Neuronal stem cell (in vitro differentiated cells): ENCODE measurements around the gene HACL1.

Experiments used
- DNase-seq: peaks from one replicate; pipeline ENCODE4 v3.0.0-alpha.2; 2013; ENCODE audit warnings: low spot score
- H2AFZ ChIP-seq: one replicate; pipeline ENCODE4 v1.6.1; 2013; ENCODE audit warnings: mild to moderate bottlenecking, low read length, inconsistent platforms
- H2AK5ac ChIP-seq: 2 replicates; pipeline ENCODE4 v1.6.1; 2013; ENCODE audit warnings: low read depth, mild to moderate bottlenecking, inconsistent platforms, low read length, moderate library complexity, mixed read lengths
- H2BK120ac ChIP-seq: 2 replicates; pipeline ENCODE4 v1.6.1; 2013; ENCODE audit warnings: low read depth, mild to moderate bottlenecking, inconsistent platforms, low read length, moderate library complexity, mixed read lengths
- H2BK12ac ChIP-seq: one replicate; pipeline ENCODE4 v1.6.1; 2013; ENCODE audit warnings: low read length, inconsistent platforms
- H2BK15ac ChIP-seq: 2 replicates; pipeline ENCODE4 v1.6.1; 2013; ENCODE audit warnings: mild to moderate bottlenecking, low read length, inconsistent platforms, mixed read lengths
- H2BK5ac ChIP-seq: one replicate; pipeline ENCODE4 v1.6.1; 2013; ENCODE audit warnings: inconsistent platforms, mild to moderate bottlenecking, low read length, moderate library complexity
- H3K14ac ChIP-seq: one replicate; pipeline ENCODE4 v1.6.1; 2013; ENCODE audit warnings: low read length, inconsistent platforms
- H3K18ac ChIP-seq: 2 replicates; pipeline ENCODE4 v1.6.1; 2013; ENCODE audit warnings: low read length, inconsistent platforms
- H3K23ac ChIP-seq: 2 replicates; pipeline ENCODE4 v1.6.1; 2013; ENCODE audit warnings: low read depth, mild to moderate bottlenecking, mixed read lengths, low read length, inconsistent platforms; ENCODE audit not compliant: poor library complexity
- H3K27ac ChIP-seq: replicated peaks from 3 replicates; pipeline ENCODE4 v1.5.1; 2013; ENCODE audit warnings: low read length, inconsistent platforms
- H3K27me3 ChIP-seq, 3 experiments: 2 replicates each; pipeline ENCODE4 v1.6.1; 2013; ENCODE audit warnings: low read length in 3 of 3, mild to moderate bottlenecking in 2 of 3, inconsistent platforms in 1 of 3, low read depth in 1 of 3, mixed read lengths in 1 of 3, moderate library complexity in 1 of 3; ENCODE audit not compliant: control insufficient read depth in 3 of 3, insufficient read depth in 3 of 3
- H3K36me3 ChIP-seq, 2 donors: replicated peaks in 1 of 2; 2 replicates each; pipeline ENCODE4 v1.6.1; 2013; ENCODE audit warnings: low read length in 2 of 2; ENCODE audit not compliant: control insufficient read depth in 2 of 2, insufficient read depth in 2 of 2
- H3K4ac ChIP-seq: 2 replicates; pipeline ENCODE4 v1.6.1; 2013; ENCODE audit warnings: inconsistent platforms, mild to moderate bottlenecking, low read length, moderate library complexity
- H3K4me1 ChIP-seq, 2 donors: 1 replicate in 1 of 2; 2 replicates in 1 of 2; pipeline ENCODE4 v1.6.1; 2013; ENCODE audit warnings: low read length in 2 of 2, low read depth in 1 of 2; ENCODE audit not compliant: control insufficient read depth in 2 of 2, insufficient read depth in 1 of 2
- H3K4me2 ChIP-seq: one replicate; pipeline ENCODE4 v1.6.1; 2013; ENCODE audit warnings: mild to moderate bottlenecking, low read length, inconsistent platforms; ENCODE audit not compliant: insufficient read depth, poor library complexity, severe bottlenecking
- H3K4me3 ChIP-seq, 2 donors: 2 replicates each; pipeline ENCODE4 v1.5.1; 2013; ENCODE audit warnings: low read length in 2 of 2, mild to moderate bottlenecking in 2 of 2, inconsistent platforms in 1 of 2, moderate library complexity in 1 of 2
- H3K79me1 ChIP-seq: one replicate; pipeline ENCODE4 v1.6.1; 2013; ENCODE audit warnings: low read depth, mild to moderate bottlenecking, inconsistent platforms, low read length, moderate library complexity
- H3K9ac ChIP-seq: one replicate; pipeline ENCODE4 v1.6.1; 2013; ENCODE audit warnings: mild to moderate bottlenecking, low read depth, low read length, inconsistent platforms; ENCODE audit not compliant: poor library complexity
- H3K9me3 ChIP-seq, 2 donors: replicated peaks in 1 of 2; 2 replicates each; pipeline versions ENCODE3 to v1.6.1; 2013; ENCODE audit warnings: low read length in 2 of 2, mild to moderate bottlenecking in 2 of 2, inconsistent platforms in 1 of 2, low read depth in 1 of 2, mixed read lengths in 1 of 2, moderate library complexity in 1 of 2; ENCODE audit not compliant: control insufficient read depth in 2 of 2, insufficient read depth in 1 of 2
- H4K8ac ChIP-seq: one replicate; pipeline ENCODE4 v1.6.1; 2013; ENCODE audit warnings: low read depth, mild to moderate bottlenecking, inconsistent platforms, low read length, moderate library complexity
- H4K91ac ChIP-seq: one replicate; pipeline ENCODE4 v1.6.1; 2013; ENCODE audit warnings: low read length, low read depth, mild to moderate bottlenecking, inconsistent platforms; ENCODE audit not compliant: poor library complexity
- WGBS, 2 donors: extraction: QIAGEN DNeasy Blood & Tissue Kit; methylation state at CpG; one replicate each; pipeline ENCODE4 v1.1.7; 2013; ENCODE audit warnings: missing lambda C conversion rate in 2 of 2, mixed read lengths in 1 of 2; ENCODE audit not compliant: insufficient read length in 2 of 2, insufficient replicate concordance in 1 of 2; ENCODE audit errors: extremely low coverage in 2 of 2; 5-methylcytosine and 5-hydroxymethylcytosine counted together

HACL1 gene

GRCh38 chr3:15576475-15576874, 24.9 kb downstream of the HACL1 start:
- no peak overlapping the region for H3K4me3 ChIP-seq
- H4K91ac ChIP-seq: no peak overlapping the region
- H3K14ac ChIP-seq: no peak overlapping the region
- H3K27me3 ChIP-seq: no peaks in the 10 kb centered on the region
- no peak overlapping the region for H3K4ac ChIP-seq
- no peak overlapping the region for H4K8ac ChIP-seq
- H3K18ac ChIP-seq: no peak overlapping the region
- H2BK5ac ChIP-seq: no peak overlapping the region
- H3K27ac ChIP-seq: no peak overlapping the region
- no CpG with 5 or more reads among the region's 3 CpGs for WGBS, 2 donors
- H3K9ac ChIP-seq: no peak overlapping the region
- no peak overlapping the region for H2BK12ac ChIP-seq
- no peak overlapping the region for H2BK120ac ChIP-seq
- no peak overlapping the region for H3K4me2 ChIP-seq
- DNase-seq: no peak
- H2AFZ ChIP-seq: no peak overlapping the region
- no peaks in the 10 kb centered on the region for H3K4me1 ChIP-seq
- no peak overlapping the region for H3K23ac ChIP-seq
- no peaks in the 10 kb centered on the region for H3K9me3 ChIP-seq
- no peak overlapping the region for H2BK15ac ChIP-seq
- H2AK5ac ChIP-seq: no peak overlapping the region
- H3K36me3 ChIP-seq: peaks cover 8 to 49% of the 10 kb centered on the region in 2 donors
- no peaks in the 10 kb centered on the region for H3K79me1 ChIP-seq

GRCh38 chr3:15575446-15575845, 25.9 kb downstream of the HACL1 start:
- H2AFZ ChIP-seq: no peak overlapping the region
- no CpG with 5 or more reads among the region's 5 CpGs for WGBS, 2 donors
- no peak overlapping the region for H3K18ac ChIP-seq
- H2BK120ac ChIP-seq: no peak overlapping the region
- H2AK5ac ChIP-seq: no peak overlapping the region
- H2BK5ac ChIP-seq: no peak overlapping the region
- no peaks in the 10 kb centered on the region for H3K79me1 ChIP-seq
- H3K14ac ChIP-seq: no peak overlapping the region
- no peak overlapping the region for H2BK15ac ChIP-seq
- no peak overlapping the region for H4K8ac ChIP-seq
- H3K27ac ChIP-seq: no peak overlapping the region
- H3K23ac ChIP-seq: no peak overlapping the region
- H3K4me1 ChIP-seq: no peaks in the 10 kb centered on the region
- no peak overlapping the region for H3K4ac ChIP-seq
- no peak overlapping the region for H3K4me2 ChIP-seq
- no peaks in the 10 kb centered on the region for H3K9me3 ChIP-seq
- H3K9ac ChIP-seq: no peak overlapping the region
- H3K36me3 ChIP-seq: peaks cover 8 to 48% of the 10 kb centered on the region in 2 donors
- no peak overlapping the region for H3K4me3 ChIP-seq
- H2BK12ac ChIP-seq: no peak overlapping the region
- no peaks in the 10 kb centered on the region for H3K27me3 ChIP-seq
- H4K91ac ChIP-seq: no peak overlapping the region
- no peak for DNase-seq

- DNase-seq: no peak
- H4K8ac ChIP-seq: no peak overlapping the region
Measured at GRCh38 chr3:15572138-15572537, 29.2 kb downstream of the HACL1 start.

GRCh38 chr3:15563190-15563589, 38.2 kb downstream of the HACL1 start:
- H3K4ac ChIP-seq: no peak overlapping the region
- no peak overlapping the region for H2BK120ac ChIP-seq
- WGBS, 2 donors: no CpG with 5 or more reads among the region's 1 CpG
- H3K4me2 ChIP-seq: no peak overlapping the region
- no peak overlapping the region for H3K4me3 ChIP-seq
- peaks cover 18 to 77% of the 10 kb centered on the region in 2 donors for H3K36me3 ChIP-seq
- H3K14ac ChIP-seq: no peak overlapping the region
- no peaks in the 10 kb centered on the region for H3K9me3 ChIP-seq
- no peak overlapping the region for H3K23ac ChIP-seq
- H3K18ac ChIP-seq: no peak overlapping the region
- no peak overlapping the region for H3K9ac ChIP-seq
- no peak overlapping the region for H2BK15ac ChIP-seq
- no peak overlapping the region for H4K91ac ChIP-seq
- DNase-seq: no peak
- H2AK5ac ChIP-seq: no peak overlapping the region
- no peak overlapping the region for H2BK5ac ChIP-seq
- no peak overlapping the region for H4K8ac ChIP-seq
- no peak overlapping the region for H2BK12ac ChIP-seq
- no peak overlapping the region for H3K27ac ChIP-seq
- H3K27me3 ChIP-seq: no peaks in the 10 kb centered on the region
- H3K4me1 ChIP-seq: peaks cover 0 to 2% of the 10 kb centered on the region in 2 donors
- H3K79me1 ChIP-seq: no peaks in the 10 kb centered on the region
- H2AFZ ChIP-seq: no peak overlapping the region

More at GRCh38 chr3:15572138-15572537, 29.2 kb downstream of the HACL1 start:
- H2BK120ac ChIP-seq: no peak overlapping the region
- H3K4me2 ChIP-seq: no peak overlapping the region
- H3K18ac ChIP-seq: no peak overlapping the region
- H3K4me3 ChIP-seq: no peak overlapping the region
- H2BK12ac ChIP-seq: no peak overlapping the region
- H2AK5ac ChIP-seq: no peak overlapping the region
- no peak overlapping the region for H3K4ac ChIP-seq
- no peaks in the 10 kb centered on the region for H3K4me1 ChIP-seq
- no peak overlapping the region for H2AFZ ChIP-seq
- no peak overlapping the region for H3K14ac ChIP-seq
- no peak overlapping the region for H3K9ac ChIP-seq
- H3K79me1 ChIP-seq: no peaks in the 10 kb centered on the region
- H4K91ac ChIP-seq: no peak overlapping the region
- H2BK5ac ChIP-seq: no peak overlapping the region
- no peak overlapping the region for H2BK15ac ChIP-seq
- no peak overlapping the region for H3K23ac ChIP-seq
- H3K27ac ChIP-seq: no peak overlapping the region
- no peaks in the 10 kb centered on the region for H3K9me3 ChIP-seq
- peaks cover 9 to 51% of the 10 kb centered on the region in 2 donors for H3K36me3 ChIP-seq
- no CpG with 5 or more reads among the region's 4 CpGs for WGBS, 2 donors
- H3K27me3 ChIP-seq: no peaks in the 10 kb centered on the region
